ENCODE measurements around the gene NWD2. TPM values are rescaled to one million over a fixed set of nuclear protein-coding genes. Genes with fewer than 3 reads are reported as not detected.

The NWD2 gene
- total and polyA plus RNA-seq, 9 of the 15 experiments (the other 6 are each of a cell fraction or from before 2014, with no cell fraction given): not detected

DNA sequence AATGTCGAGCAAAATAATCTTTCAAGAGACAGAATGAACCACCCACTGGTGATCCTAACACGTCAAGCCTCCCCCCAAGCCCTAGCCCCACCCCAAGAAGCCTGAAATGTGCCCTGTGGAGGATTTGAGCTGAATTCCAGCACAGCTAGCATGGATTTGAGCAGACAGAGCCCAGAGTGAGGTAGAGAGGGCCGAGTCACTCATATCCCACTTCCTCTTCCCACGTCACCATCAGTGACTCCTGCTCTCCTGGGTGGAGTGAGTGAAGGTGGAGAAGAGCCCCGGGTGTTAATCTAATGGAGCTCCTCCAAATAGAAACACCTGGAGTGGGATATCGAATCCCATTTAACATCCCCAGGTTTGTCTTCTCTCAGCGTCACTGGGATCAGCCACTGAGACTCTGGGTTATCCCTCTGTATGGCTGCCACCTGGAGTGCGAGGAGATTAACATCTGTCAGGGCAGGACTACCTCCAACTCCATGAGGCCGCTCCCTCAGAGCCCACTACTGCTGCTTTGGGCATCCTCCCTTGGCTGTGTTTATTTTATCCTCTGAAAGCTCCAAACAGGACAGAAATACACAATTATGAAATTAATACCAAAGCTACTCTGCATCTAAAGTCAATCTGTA is 136.6 kb downstream of the NWD2 start:
- FAIRE-seq (no peak), DNase-seq (ENCODE audit: extremely low read depth in 1 of 4, low spot score in 3 of 4) (peak in 1 of 4 experiments; percentile 11), ATAC-seq (no peak)
- Histone ChIP-seq H3K9ac (ENCODE audit: insufficient read depth in 1 of 2, low read depth in 2 of 2, low read length in 2 of 2) (no peak overlapping the region), H3K9me1 (ENCODE audit: control insufficient read depth, insufficient read depth, low read length) (no peaks in the 10 kb centered on the region), H3K36me3 (ENCODE audit: control insufficient read depth, insufficient read depth, low read length) (no peaks in the 10 kb centered on the region), H3K4me3 (no peak overlapping the region), H3K4me2 (ENCODE audit: insufficient read depth, low read length) (no peak overlapping the region), H4K20me1 (replicated peaks; ENCODE audit: control insufficient read depth, insufficient read depth, low read length) (no peaks in the 10 kb centered on the region), H3K27me3 (ENCODE audit: control insufficient read depth in 2 of 2, insufficient read depth in 2 of 2, low read length in 2 of 2) (no peaks in the 10 kb centered on the region), H3K27ac (ENCODE audit: extremely low read depth, low read depth, low read length) (no peak overlapping the region), H3K9me3 (replicated peaks; ENCODE audit: control insufficient read depth, insufficient read depth, low read depth, low read length) (no peaks in the 10 kb centered on the region), H2AFZ (ENCODE audit: low read depth, low read length) (no peak overlapping the region), H3K79me2 (ENCODE audit: control insufficient read depth, insufficient read depth, low read length) (no peaks in the 10 kb centered on the region), H3K4me1 (replicated peaks in 1 of 2; ENCODE audit: control insufficient read depth in 2 of 2, insufficient read depth in 2 of 2, low read length in 2 of 2) (no peaks in the 10 kb centered on the region)
- TF ChIP-seq KAT2B (IDR thresholded peaks at IDR 0.05; ENCODE audit: low read depth, low read length) (no peak), CTBP1 (IDR thresholded peaks at IDR 0.05; ENCODE audit: borderline replicate concordance) (no peak), CHD1 (IDR thresholded peaks at IDR 0.05; ENCODE audit: low read length) (no peak), GABPB2 (CRISPR knock-in tag; conservative IDR thresholded peaks at IDR 0.05) (no peak), MYC (IDR thresholded peaks at IDR 0.05; ENCODE audit: low read depth, low read length) (no peak), MYC (CRISPR knock-in tag; IDR thresholded peaks at IDR 0.05; ENCODE audit: borderline replicate concordance, low read depth) (no peak), PRMT5 (CRISPR knock-in tag; IDR thresholded peaks at IDR 0.05) (no peak), KLF1 (tag; IDR thresholded peaks at IDR 0.05) (no peak), ZNF583 (CRISPR knock-in tag; IDR thresholded peaks at IDR 0.05) (no peak)
- TF ChIP-seq, protein P1, sequence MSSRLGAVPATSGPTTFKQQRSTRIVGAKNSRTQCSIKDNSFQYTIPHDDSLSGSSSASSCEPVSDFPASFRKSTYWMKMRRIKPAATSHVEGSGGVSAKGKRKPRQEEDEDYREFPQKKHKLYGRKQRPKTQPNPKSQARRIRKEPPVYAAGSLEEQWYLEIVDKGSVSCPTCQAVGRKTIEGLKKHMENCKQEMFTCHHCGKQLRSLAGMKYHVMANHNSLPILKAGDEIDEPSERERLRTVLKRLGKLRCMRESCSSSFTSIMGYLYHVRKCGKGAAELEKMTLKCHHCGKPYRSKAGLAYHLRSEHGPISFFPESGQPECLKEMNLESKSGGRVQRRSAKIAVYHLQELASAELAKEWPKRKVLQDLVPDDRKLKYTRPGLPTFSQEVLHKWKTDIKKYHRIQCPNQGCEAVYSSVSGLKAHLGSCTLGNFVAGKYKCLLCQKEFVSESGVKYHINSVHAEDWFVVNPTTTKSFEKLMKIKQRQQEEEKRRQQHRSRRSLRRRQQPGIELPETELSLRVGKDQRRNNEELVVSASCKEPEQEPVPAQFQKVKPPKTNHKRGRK (tag; IDR thresholded peaks at IDR 0.05): no peak
- TF ChIP-seq, protein P2, sequence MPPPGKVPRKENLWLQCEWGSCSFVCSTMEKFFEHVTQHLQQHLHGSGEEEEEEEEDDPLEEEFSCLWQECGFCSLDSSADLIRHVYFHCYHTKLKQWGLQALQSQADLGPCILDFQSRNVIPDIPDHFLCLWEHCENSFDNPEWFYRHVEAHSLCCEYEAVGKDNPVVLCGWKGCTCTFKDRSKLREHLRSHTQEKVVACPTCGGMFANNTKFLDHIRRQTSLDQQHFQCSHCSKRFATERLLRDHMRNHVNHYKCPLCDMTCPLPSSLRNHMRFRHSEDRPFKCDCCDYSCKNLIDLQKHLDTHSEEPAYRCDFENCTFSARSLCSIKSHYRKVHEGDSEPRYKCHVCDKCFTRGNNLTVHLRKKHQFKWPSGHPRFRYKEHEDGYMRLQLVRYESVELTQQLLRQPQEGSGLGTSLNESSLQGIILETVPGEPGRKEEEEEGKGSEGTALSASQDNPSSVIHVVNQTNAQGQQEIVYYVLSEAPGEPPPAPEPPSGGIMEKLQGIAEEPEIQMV (tag; conservative IDR thresholded peaks at IDR 0.05; ENCODE audit: low read depth): no peak
- TF ChIP-seq, protein P3, sequence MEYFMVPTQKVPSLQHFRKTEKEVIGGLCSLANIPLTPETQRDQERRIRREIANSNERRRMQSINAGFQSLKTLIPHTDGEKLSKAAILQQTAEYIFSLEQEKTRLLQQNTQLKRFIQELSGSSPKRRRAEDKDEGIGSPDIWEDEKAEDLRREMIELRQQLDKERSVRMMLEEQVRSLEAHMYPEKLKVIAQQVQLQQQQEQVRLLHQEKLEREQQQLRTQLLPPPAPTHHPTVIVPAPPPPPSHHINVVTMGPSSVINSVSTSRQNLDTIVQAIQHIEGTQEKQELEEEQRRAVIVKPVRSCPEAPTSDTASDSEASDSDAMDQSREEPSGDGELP (CRISPR knock-in tag; IDR thresholded peaks at IDR 0.05; ENCODE audit: borderline replicate concordance): no peak
- TF ChIP-seq, protein P4, sequence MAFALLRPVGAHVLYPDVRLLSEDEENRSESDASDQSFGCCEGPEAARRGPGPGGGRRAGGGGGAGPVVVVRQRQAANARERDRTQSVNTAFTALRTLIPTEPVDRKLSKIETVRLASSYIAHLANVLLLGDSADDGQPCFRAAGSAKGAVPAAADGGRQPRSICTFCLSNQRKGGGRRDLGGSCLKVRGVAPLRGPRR (CRISPR knock-in tag; IDR thresholded peaks at IDR 0.05): no peak
- in situ Hi-C loops (cut with MboI) (loop anchor here (25.0 kb wide), 1 partner anchor 1019 kb away; no protein-coding TSS in a partner anchor), intact Hi-C loops (cut with micrococcal nuclease) (loop anchor here (5.0 to 10.0 kb wide), 2 partner anchors 316 to 969 kb away; no protein-coding TSS in a partner anchor)
- POLR2A ChIA-PET: no interaction called here
- CTCF ChIA-PET (ENCODE audit: low intra/inter-chr PET ratio): no interaction called here
- BruUV-seq (replicated peaks): no TSS peak
- WGBS (ENCODE audit: insufficient coverage, low coverage, missing lambda C conversion rate): 1% methylated on average over 8 of the region's 9 CpGs
